Progenitor cell of endocrine pancreas (in vitro differentiated cells): ENCODE results near the gene MEGF10. TPM values are rescaled to one million over a fixed set of nuclear protein-coding genes. Genes with fewer than 3 reads are reported as not detected.
"Not testable (repeated sequence)": the region's sequence is repeated elsewhere in the genome, so short reads cannot be mapped to it uniquely, and the experiment has no call there.

ENCODE experiments used
- DNase-seq: peaks from one replicate; pipeline ENCODE4 v3.0.0; 2021; ENCODE audit warnings: low spot score; ENCODE audit not compliant: unreplicated experiment
- H3K27ac Mint-ChIP-seq: 2 replicates; pipeline ENCODE4 v1.8.0; 2021; ENCODE audit warnings: mild to moderate bottlenecking, moderate library complexity, mixed read lengths
- H3K27me3 Mint-ChIP-seq: 2 replicates; pipeline ENCODE4 v1.8.0; 2021; ENCODE audit warnings: mixed read lengths
- H3K36me3 Mint-ChIP-seq: 2 replicates; pipeline ENCODE4 v1.8.0; 2022; ENCODE audit warnings: mixed read lengths; ENCODE audit not compliant: insufficient read depth
- H3K4me1 Mint-ChIP-seq: 2 replicates; pipeline ENCODE4 v1.8.0; 2021; ENCODE audit warnings: low read depth, mixed read lengths
- H3K4me3 Mint-ChIP-seq: 2 replicates; pipeline ENCODE4 v1.8.0; 2021; ENCODE audit warnings: low read depth, mild to moderate bottlenecking, moderate library complexity, mixed read lengths
- H3K9me3 Mint-ChIP-seq: 2 replicates; pipeline ENCODE4 v1.8.0; 2021; ENCODE audit warnings: low read depth, mixed read lengths
- CTCF ChIP-seq: fragments of 200-600 bp; sonication (generic); IDR thresholded peaks from one replicate; pipeline ENCODE4 v1.5.0; 2021; ENCODE audit warnings: antibody characterized with exemption, mild to moderate bottlenecking; ENCODE audit not compliant: unreplicated experiment
- total RNA-seq: library from RNA; stranded (reverse); gene quantifications from 2 replicates; pipeline ENCODE4 v1.2.1, GENCODE V29; 2021

MEGF10 gene
- total RNA-seq, 1 donor from 2014 or later: 12.5 TPM

GRCh38 chr5:127270713-127271112 is 19.9 kb upstream of the MEGF10 start:
- peaks cover 20% of the 10 kb centered on the region for H3K9me3 Mint-ChIP-seq
- not testable (repeated sequence) for DNase-seq, H3K36me3 Mint-ChIP-seq, H3K4me3 Mint-ChIP-seq, H3K27ac Mint-ChIP-seq, H3K27me3 Mint-ChIP-seq, H3K4me1 Mint-ChIP-seq

- Mint-ChIP-seq H3K4me3 (no peak overlapping the region), H3K27me3 (no peaks in the 10 kb centered on the region), H3K27ac (no peak overlapping the region), H3K36me3 (no peaks in the 10 kb centered on the region), H3K4me1 (peaks cover 1% of the 10 kb centered on the region), H3K9me3 (peaks cover 11% of the 10 kb centered on the region)
- no peak for TF ChIP-seq CTCF
- no peak for DNase-seq
These were observed 14.9 kb upstream of the MEGF10 start for GRCh38 chr5:127275641-127276193.

- no peak for DNase-seq
- peak; percentile 32 for TF ChIP-seq CTCF
- no peak overlapping the region for H3K4me3 Mint-ChIP-seq
- H3K36me3 Mint-ChIP-seq: no peaks in the 10 kb centered on the region
- H3K27me3 Mint-ChIP-seq: peaks cover 6% of the 10 kb centered on the region
- H3K27ac Mint-ChIP-seq: no peak overlapping the region
- H3K9me3 Mint-ChIP-seq: no peaks in the 10 kb centered on the region
- H3K4me1 Mint-ChIP-seq: peaks cover 11% of the 10 kb centered on the region
These were observed 9.9 kb upstream of the MEGF10 start for GRCh38 chr5:127280491-127281220.

GRCh38 chr5:127281609-127282008 is 9.0 kb upstream of the MEGF10 start:
- Mint-ChIP-seq H3K27ac (no peak overlapping the region), H3K36me3 (no peaks in the 10 kb centered on the region), H3K4me1 (peaks cover 11% of the 10 kb centered on the region), H3K4me3 (no peak overlapping the region), H3K9me3 (no peaks in the 10 kb centered on the region), H3K27me3 (peaks cover 6% of the 10 kb centered on the region)
- no peak for DNase-seq
- TF ChIP-seq CTCF: no peak

- TF ChIP-seq CTCF: no peak
- Mint-ChIP-seq H3K9me3 (peaks cover 5% of the 10 kb centered on the region), H3K36me3 (no peaks in the 10 kb centered on the region), H3K27me3 (peaks cover 28% of the 10 kb centered on the region), H3K4me1 (peaks cover 23% of the 10 kb centered on the region), H3K4me3 (no peak overlapping the region), H3K27ac (no peak overlapping the region)
- DNase-seq: no peak
These were observed 1.9 kb upstream of the MEGF10 start for GRCh38 chr5:127288676-127289075.
